Ramos (cell line): ENCODE measurements around the gene NRG3.

Source experiments
- in situ Hi-C: fragments of 300-500 bp; cut with MboI; formaldehyde crosslinking; loops from one replicate; pipeline ENCODE4 v1.14.3; 2022; ENCODE audit warnings: low sequenced_read_pairs; ENCODE audit not compliant: unreplicated experiment

Gene NRG3

DNA sequence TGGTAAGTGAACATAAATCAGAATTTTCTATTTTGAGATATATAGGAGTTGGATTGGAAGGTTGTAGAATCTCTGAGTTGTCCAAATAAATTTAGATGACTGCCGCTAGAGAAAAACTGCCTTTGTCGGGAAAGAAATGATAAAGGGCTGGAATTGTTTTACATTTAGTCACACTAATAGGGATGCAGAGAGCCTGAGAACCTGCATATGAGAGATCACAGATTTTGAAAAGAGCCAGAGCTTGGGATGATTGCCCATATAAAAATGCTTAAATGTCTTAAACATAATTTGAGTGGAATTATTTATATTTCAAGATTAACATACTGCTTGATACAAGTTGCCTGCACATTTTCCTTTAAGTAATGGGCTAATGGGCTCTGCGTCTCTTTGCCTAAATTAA is 660.5 kb downstream of the NRG3 start:
- in situ Hi-C loops: no loop called here

GRCh38 chr10:82536668-82537067 is 661.7 kb downstream of the NRG3 start:
- in situ Hi-C loops: no loop called here

GRCh38 chr10:82538272-82538671 is 663.3 kb downstream of the NRG3 start:
- in situ Hi-C loops: no loop called here

DNA sequence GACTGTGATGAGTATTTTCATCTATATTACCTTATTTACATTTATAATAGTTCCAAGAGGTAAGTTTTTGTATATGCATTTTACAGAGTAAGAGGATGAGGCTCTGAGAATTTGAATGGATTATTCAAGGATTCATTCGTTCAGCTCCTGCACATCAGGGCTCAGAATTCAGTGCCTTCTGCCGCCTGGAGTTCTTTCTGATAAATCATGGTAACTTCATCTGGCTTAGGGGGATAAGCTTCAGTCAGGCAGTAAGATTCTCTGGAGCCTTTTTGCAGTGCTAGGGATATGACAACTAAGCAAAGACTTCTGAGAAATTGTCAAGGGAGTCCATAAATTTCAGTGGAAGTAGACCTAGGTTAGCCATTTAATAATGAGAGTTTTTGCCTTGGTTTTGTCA is 668.6 kb downstream of the NRG3 start:
- in situ Hi-C loops: no loop called here

DNA sequence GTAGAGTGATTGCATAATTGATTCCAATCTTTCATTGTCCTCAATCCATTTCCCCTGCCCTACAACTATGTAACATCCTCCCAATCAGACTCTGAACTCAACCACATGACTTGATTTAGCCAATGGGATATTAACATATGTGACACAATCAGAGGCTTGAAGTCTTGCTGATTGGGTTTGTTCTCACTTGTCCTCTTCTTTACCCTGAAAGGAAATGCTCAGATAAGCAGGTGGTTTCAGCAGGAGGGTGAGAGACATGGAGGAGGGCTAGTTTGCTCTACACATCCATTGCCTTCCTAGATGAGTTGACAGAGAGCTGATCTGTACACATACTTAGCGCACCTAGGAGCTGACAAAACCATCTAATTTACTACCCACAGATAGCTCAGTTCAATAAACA is 669.4 kb downstream of the NRG3 start:
- in situ Hi-C loops: no loop called here

GRCh38 chr10:82551506-82551905 is 676.5 kb downstream of the NRG3 start:
- in situ Hi-C loops: no loop called here

- in situ Hi-C loops: no loop called here
Observed at GRCh38 chr10:82552267-82552666, 677.3 kb downstream of the NRG3 start.

DNA sequence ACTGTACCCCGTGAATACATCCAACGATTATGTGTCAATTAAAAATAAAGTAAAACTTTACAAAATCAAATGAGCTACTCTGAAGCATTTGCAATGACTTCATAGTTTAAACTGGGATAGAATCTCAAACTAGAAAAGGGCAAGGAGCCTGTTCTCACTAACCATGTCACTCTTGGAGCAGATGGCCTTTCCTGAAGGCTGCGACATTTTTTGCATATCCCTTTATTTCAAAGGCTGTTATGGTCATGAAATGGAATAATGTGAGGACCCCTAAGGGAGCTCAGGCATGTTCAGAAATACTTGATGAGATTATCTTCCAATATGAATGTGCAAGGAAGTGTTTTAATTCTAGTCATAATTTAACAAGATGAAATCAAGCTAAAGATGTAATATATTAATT is 679.4 kb downstream of the NRG3 start:
- in situ Hi-C loops: no loop called here

DNA sequence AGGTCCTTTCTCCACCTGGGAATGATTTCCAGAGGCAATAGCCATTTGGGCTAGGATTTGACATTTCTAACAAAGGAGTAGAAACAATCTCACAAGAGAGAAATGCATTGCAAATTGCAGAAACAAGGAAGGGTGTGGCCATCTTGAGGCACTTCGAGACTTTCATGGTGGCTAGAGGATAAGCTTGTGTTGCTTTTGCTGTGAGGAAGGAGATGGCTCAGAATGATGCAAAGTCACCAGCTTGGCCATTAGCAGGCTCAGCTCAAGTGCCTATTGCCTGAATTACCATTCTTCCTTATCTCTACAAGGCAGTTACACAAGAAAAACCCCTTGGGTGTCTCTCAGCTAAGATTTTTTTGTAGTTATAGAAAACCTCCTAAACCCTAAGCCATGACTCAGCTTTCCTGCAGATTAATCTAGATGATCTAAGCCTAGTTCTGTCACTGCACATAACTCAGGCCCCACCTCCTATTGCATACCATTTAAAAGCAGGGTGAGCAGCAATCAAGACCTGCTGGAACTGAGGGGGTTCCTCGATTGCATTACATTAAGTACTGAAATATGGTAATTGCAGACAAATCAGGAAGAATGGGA is 683.1 kb downstream of the NRG3 start:
- in situ Hi-C loops: no loop called here

GRCh38 chr10:82564353-82565196 is 689.6 kb downstream of the NRG3 start:
- in situ Hi-C loops: no loop called here

DNA sequence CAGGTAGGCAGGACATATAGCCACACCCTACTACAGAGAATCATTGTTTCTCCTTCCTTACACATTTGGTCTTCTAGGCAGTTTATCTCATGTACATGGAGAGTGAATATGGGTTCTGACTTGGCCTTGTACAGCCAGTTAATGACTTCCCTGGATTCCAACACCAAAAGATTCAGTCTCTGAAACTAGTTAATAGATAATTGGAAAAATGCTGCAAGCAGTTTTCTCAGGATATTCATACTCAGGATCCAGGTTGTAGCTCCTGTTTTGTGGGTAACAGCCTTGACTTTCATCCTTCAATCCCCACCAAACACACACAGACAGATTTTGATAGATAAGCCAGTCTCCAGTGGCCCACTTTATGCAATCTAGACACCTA is 690.2 kb downstream of the NRG3 start:
- in situ Hi-C loops: no loop called here

DNA sequence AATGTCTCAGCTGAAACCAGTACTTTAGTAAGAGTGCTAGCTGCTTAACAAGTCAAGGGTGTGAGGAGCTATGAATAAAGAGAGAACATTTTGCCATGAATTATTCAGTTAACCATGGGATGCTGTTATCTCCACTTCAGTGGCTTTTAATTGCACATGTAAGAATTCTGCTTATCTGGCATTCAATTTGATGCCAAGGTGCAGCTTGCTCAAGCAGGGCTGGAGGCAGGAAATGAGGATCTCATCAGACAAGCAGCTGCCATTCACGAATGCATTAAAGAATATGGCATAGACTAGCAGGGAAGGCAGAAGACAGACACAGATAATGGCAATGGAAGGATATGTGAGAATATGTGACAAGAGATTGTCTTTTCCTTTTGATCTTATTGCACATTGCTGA is 697.8 kb downstream of the NRG3 start:
- in situ Hi-C loops: no loop called here

DNA sequence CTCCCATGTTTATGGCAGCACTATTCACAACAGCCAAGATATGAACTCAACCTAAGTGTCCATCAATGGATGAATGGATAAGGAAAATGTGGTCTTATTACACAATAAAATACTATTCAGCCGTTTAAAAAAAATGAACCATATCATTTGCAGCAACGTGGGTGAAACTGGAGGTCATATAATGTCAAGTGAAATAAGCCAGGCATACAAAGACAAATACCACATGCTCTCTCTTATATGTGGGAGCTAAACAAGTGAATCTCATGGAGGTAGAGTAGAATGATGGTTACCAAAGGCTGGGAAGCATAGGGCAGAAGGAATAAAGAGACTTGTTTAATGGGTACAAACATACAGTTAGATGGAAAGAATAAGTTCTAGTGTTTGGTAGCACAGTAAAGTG is 699.1 kb downstream of the NRG3 start:
- in situ Hi-C loops: no loop called here

GRCh38 chr10:82575318-82575717 is 700.3 kb downstream of the NRG3 start:
- in situ Hi-C loops: no loop called here

GRCh38 chr10:82576093-82576492 is 701.1 kb downstream of the NRG3 start:
- in situ Hi-C loops: no loop called here

DNA sequence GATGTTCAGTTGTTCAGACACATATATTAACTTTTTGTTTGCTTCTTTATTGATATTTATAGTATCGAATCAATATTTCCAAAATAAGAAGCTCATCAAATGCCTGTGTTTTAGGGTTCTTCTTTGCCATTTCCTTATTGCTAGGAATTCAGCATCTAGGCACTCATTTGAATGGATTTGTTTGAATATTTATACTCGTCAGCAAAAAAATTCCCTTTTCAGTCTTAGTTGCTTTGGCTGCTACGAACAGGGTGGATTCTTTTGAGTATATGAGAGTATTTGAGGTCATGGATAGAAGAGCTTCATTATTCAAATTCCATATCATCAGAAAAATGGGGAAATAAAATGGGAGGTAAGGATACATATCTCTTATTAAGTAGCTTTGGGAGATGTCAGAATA is 706.9 kb downstream of the NRG3 start:
- in situ Hi-C loops: no loop called here

DNA sequence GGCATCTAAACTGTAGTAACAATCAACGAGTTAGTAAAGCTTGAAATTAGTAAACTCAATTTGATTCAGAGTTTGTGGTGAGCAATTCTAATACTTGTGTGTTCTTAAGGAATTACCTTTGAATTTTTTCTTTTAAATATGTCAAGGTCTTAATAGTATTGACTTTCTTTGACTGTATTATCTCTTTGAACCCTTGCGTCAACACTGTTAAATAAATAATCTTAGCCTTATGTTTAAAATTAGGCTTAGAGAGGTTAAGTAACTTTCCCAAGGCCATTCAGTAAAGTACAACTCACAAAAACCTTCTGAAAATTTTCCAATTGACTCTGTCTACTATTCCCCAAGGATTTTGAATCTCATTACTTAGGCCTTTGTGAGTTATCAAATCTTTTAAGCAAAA is 716.4 kb downstream of the NRG3 start:
- in situ Hi-C loops: no loop called here

GRCh38 chr10:82597840-82598239 is 722.8 kb downstream of the NRG3 start:
- in situ Hi-C loops: no loop called here

DNA sequence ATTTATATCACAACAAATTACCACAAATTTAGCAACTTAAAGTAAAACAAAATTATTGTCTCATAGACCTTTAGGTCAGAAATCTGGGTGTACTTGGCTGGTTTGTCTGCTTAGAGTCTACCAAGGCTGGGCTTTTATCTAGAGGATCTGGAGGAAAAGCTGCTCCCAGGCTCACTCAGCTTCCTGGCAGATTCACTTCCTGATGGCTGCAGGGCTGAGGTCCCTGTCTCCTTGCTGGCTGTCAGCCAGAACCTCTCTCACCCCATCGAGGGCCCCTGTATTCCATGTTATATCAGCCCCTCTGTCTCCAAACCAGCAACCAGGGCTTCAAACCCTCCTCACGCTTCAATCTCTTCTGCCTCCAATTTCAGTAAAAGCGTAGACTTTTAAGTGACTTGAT is 734.9 kb downstream of the NRG3 start:
- in situ Hi-C loops: no loop called here

DNA sequence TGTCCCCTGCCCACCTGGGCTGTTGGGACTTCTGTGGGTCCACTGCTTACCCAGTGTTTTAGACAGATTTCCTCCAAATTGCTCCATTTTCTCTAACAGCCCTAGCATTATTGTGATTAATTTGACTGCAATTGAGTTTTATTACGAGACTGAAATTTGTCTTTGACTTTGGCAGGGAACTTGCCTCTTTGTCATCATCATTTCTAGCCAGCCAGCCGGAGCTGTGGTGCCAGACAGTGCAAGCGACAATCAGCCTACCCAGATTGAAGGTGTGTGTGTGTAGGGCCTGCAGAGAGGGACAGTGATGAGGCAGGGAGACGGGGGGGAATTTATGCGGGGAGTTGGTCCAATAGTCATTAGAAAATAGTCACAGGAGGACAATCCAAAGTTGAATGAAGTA is 743.0 kb downstream of the NRG3 start:
- in situ Hi-C loops: no loop called here

DNA sequence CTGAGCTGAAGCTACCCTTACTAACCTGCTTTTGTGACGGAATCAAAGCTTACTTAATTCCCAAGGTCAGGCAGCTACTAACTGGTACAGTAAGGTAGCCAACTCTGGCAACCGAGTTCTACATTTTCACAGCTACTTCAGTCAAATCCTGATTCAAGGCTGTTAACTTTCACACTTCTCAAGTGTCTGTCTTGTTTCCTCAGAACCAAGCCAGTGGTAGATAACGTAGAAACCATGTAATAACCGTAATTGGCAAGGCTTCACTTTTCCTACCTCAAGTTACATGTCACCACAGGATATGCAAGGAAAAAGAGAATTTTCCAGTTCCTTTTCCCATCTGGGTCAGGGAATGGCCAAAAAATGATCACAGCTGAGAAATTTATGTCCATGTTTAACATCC is 746.7 kb downstream of the NRG3 start:
- in situ Hi-C loops: no loop called here

DNA sequence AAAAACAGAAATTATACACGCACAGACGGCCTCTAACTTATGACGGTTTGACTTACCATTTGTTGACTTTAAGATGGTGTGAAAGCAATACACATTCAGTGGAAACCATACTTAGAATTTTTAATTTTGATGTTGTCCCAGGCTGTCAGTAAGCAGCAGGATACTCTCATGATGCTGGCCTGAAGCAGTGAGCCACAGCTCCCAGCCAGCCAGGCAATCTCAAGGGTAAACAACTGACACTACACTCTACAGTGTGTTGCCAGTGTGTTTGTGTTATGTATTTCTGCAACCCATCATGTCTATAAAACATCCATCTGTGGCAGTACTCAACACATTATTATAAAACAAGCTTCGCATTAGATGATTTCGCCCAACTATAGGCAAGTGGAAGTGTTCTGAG is 747.5 kb downstream of the NRG3 start:
- in situ Hi-C loops: no loop called here
